ENCODE measurements around the gene SEMA5B.

- TF ChIP-seq CTCF (IDR thresholded peaks at IDR 0.05; ENCODE audit: low read length): no peak
- TF ChIP-seq EZH2 (IDR thresholded peaks at IDR 0.05; ENCODE audit: borderline replicate concordance, low read length): no peak
These were observed 140.6 kb downstream of the SEMA5B start for GRCh38 chr3:122886946-122887345.
